Measurements from ENCODE around the gene PNMA6E.

PNMA6E gene

GRCh38 chrX:153434801-153435200 lies 33.7 kb upstream of the PNMA6E start:
- DNase-seq = no peak

GRCh38 chrX:153433781-153434285 lies 32.7 kb upstream of the PNMA6E start:
- no peak for DNase-seq

- no peak for DNase-seq
Measured at GRCh38 chrX:153433161-153433680, 32.1 kb upstream of the PNMA6E start.

GRCh38 chrX:153430796-153431195 lies 29.6 kb upstream of the PNMA6E start:
- no peak for DNase-seq

DNA sequence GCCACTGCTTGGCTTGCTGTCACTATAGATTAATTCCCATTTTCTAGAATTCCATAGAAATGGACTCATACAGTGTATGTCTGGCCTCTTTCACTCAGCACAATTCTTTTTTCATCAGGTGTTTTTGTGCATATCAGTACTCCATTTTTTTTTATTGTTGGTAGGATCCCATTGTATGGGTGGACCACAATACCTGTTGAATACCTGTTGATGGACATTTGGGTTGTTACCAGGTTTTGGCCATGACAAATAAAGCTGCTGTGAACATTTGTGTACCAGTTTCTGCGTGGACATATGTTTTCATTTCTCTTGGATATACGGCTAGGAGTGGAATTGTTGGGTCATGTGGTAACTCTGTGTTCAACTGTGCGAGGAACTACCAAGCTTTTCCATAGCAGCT lies 25.1 kb upstream of the PNMA6E start:
- no peak for DNase-seq

GRCh38 chrX:153423652-153424051 lies 22.5 kb upstream of the PNMA6E start:
- no peak for DNase-seq

DNA sequence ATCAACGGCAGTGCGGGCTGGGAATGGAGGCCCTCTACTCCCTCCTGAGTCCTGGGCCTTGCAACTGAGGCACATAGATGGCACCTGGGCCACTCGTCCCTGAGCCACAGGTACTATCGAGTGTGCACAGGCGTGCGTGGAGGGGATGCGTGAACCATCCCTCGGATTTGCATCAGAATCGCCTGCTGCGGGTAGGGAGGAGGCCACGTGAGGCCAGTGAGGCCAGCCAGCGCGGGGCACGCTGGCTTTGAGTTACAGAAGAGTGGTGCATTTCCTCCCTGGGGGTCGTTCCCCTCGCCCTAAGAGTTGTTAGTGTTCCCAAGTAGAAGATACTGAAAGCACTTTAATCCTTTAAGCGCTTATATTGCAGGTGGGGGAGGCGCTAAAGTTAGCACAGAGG lies 20.7 kb upstream of the PNMA6E start:
- no peak for DNase-seq

- DNase-seq = no peak
Measured at GRCh38 chrX:153420851-153421599, 19.9 kb upstream of the PNMA6E start.

GRCh38 chrX:153417637-153418036 lies 16.5 kb upstream of the PNMA6E start:
- DNase-seq = no peak

- DNase-seq = no peak
Measured at GRCh38 chrX:153416781-153417450, 15.8 kb upstream of the PNMA6E start.

- DNase-seq = no peak
Measured at GRCh38 chrX:153414856-153415510, 13.8 kb upstream of the PNMA6E start.

- no peak for DNase-seq
Measured at GRCh38 chrX:153413731-153414130, 12.6 kb upstream of the PNMA6E start.

DNA sequence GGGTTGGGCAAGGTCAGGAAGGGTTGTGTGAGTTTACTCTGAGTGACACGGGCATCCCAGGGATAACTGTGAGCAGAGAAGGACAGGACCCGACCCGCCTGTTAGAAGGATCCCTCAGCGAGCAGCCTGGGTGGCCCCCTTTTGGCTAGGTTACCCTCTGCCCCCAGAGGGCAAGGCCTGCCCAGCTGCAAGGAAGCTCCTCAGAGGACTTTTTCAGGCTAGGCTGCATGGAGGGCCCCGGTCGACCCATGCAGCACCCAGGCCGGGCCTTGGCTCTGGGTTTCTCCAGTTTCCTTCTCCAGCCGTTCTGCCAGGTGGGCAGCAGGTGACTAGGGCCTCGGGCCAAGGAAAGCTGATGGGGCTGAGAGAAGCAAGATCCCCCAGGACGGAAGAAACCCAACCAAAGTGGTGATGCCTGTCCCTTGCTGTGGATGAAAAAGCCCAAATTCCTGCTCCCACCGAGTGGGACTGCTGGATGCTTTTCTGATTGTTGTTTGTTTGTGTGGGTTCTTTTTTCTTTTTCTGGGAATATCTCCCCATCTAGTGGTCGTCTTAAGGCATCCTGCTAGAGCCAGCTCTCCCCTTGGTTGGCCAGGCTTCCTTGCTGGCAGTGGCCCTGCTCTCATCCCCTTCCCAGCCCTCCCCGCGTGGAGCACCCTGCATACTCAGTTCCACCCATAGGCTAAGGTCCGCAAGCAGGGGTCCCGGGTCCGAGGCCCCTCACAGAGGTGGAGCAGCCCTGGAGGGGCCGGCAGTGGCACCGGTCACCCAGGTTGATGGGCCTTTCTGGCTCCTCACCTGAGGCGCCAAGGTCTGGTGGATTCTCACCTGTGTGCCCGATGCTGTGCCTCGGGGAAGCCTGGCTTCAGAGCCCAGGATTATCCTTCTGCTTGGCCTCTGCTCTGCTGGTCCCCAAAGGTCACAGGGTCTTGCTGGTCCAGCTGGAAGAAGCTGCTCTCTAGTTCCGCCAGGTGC lies 11.9 kb upstream of the PNMA6E start:
- DNase-seq = no peak

DNA sequence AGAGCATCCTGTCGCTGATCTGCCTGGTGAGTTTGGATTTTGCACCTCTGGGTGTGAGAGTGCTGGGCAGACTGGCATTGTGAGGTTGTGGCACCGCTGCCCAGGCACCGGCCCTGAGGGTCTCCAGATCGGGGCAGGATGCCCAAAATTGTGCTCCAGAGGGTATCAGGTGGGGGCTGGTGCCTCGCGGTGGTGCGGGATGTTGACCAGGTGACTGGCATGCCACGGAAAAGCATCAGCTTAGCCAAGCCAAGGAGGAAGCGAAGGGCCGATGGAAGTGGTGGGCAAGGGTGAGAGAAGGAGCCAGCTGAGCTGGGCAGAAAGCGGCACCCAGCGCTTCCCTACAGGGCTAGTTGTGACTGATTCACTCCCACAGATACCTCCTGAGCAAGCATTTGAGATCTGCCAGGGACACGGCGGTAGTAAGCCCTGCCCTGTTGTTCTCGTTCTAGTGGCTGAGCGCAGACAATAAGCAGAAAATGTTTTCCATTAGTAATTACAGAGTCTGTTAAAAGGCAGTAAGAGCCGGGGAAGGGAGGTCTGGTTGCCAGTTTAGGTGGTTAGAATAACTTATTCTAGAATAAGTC lies 10.9 kb upstream of the PNMA6E start:
- DNase-seq = no peak

GRCh38 chrX:153411255-153411987 lies 10.3 kb upstream of the PNMA6E start, which contains the start of gene ZFP92:
Gene ZFP92 (plus strand): TSS chrX:153411472. CDS start chrX:153418323, 6,851 bp downstream.
- DNase-seq = no peak

- DNase-seq = no peak
Measured at GRCh38 chrX:153410888-153411254, 9.7 kb upstream of the PNMA6E start.

GRCh38 chrX:153410373-153410772 lies 9.2 kb upstream of the PNMA6E start:
- DNase-seq = no peak

DNA sequence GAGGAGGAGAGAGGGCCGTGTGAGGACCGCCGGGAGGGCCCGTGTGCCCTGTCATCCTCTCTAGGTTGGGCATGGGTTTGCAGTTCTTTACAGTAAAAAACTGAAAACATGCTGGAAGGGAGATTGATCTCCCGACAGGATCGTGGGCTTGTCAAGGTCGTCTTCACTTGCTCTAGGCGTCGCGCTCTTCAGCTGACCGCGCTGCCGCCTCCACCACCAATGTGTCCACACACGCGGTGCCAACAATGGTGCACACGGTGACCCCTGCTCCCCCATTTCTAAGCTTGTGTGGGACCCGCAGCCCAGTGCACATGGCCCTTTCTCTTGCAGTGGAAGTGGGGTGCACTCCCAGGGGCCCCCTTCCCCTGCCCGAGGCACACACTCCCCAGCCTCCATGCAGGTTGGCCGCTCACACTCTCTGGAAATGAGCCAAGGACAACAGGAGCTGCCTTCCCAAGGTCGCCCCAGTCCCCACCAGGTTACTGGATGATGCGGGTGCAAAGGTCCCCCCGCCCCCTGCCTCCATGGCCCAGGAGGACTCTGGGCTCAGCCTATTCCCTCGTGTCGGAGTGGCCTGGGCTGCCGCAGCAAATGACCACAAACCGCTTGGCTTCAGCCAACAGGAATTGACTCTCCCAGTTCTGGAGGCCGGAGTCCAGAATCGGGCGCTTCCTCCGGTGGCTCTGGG lies 8.4 kb upstream of the PNMA6E start:
- no peak for DNase-seq

DNA sequence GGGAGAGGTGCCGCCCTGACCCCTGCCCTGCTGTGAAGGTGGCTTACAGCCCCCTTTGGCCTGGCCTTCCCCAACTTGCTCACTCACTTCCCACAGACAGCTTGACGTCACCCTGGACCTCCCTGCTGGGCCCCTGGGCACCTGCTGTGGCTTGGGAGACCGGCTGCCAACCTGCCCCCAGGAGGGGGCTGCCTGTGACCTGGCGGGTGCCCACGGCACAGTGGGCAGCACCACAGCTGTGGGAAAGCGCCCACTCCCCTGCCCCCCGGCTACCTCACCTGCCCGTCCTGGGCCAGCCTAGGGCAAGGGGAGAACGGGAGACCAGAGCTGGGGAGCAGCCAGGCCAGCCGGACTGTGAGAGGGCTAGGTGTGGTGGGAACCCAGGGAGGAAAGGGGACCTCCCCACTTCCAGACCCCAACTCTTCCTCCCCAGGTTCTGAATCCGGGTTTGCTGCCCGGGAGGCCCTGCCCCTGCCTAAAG lies 7.8 kb upstream of the PNMA6E start:
- no peak for DNase-seq

- no peak for DNase-seq
Measured at GRCh38 chrX:153408221-153408721, 7.1 kb upstream of the PNMA6E start.
